Endothelial cell of umbilical vein (primary cell): Measurements from ENCODE around the gene RAC2. TPM values are rescaled to one million over a fixed set of nuclear protein-coding genes. Genes with fewer than 3 reads are reported as not detected.
"Not testable (repeated sequence)": the region's sequence is repeated elsewhere in the genome, so short reads cannot be mapped to it uniquely, and the experiment has no call there.

ENCODE experiments used
- BruUV-seq: library from RNA; stranded (reverse); fragments of 400-500 nt; replicated peaks from 2 replicates; lab custom pipeline; 2021; lab: Mats Ljungman, UMichigan
- CTCF ChIA-PET: fragments of 300-600, 350-600 bp; sonication (Branson Sonifier 250); formaldehyde crosslinking; loops from one replicate; lab custom pipeline; 2021; ENCODE audit warnings: antibody characterized with exemption, inconsistent platforms; lab: Charles Lee
- POLR2A ChIA-PET: fragments of 300-600, 350-600 bp; sonication (Branson Sonifier 250); formaldehyde crosslinking; loops from one replicate; lab custom pipeline; 2021; ENCODE audit warnings: antibody characterized with exemption, inconsistent platforms; lab: Charles Lee
- DNase-seq: peaks from one replicate; pipeline ENCODE4 v3.0.0-alpha.2; 2011; ENCODE audit warnings: low read depth, low spot score
- FAIRE-seq: peaks from 2 replicates; lab custom pipeline; 2011; peaks lifted over from hg19 to GRCh38; lab: Jason Lieb, UNC
- H2AFZ ChIP-seq: 2 replicates; pipeline ENCODE4 v1.6.0; 2012; ENCODE audit warnings: low read depth, low read length, control low read depth, inconsistent platforms
- H3K27ac ChIP-seq: 2 replicates; pipeline ENCODE4 v1.5.1; 2011; ENCODE audit warnings: low read depth, mild to moderate bottlenecking, control low read depth, low read length, moderate library complexity; ENCODE audit not compliant: insufficient read depth
- H3K27me3 ChIP-seq, 2 experiments: 2 replicates each; pipeline versions ENCODE4 v1.6.0 to v1.6.1; 2011; ENCODE audit warnings: low read length in 2 of 2, mixed read lengths in 1 of 2; ENCODE audit not compliant: control insufficient read depth in 2 of 2, insufficient read depth in 2 of 2
- H3K36me3 ChIP-seq, 2 experiments: 2 replicates in 1 of 2; 3 replicates in 1 of 2; pipeline ENCODE4 v1.5.1; 2011; ENCODE audit warnings: low read length in 2 of 2, mild to moderate bottlenecking in 1 of 2, moderate library complexity in 1 of 2; ENCODE audit not compliant: control insufficient read depth in 2 of 2, insufficient read depth in 2 of 2; ENCODE audit errors: extremely low read depth in 1 of 2
- H3K4me1 ChIP-seq: 3 replicates; pipeline ENCODE4 v1.5.1; 2011; ENCODE audit warnings: mild to moderate bottlenecking, low read length; ENCODE audit not compliant: control insufficient read depth, insufficient read depth; ENCODE audit errors: extremely low read depth
- H3K4me2 ChIP-seq: 2 replicates; pipeline ENCODE4 v1.6.1; 2011; ENCODE audit warnings: low read length, control low read depth, mixed read lengths; ENCODE audit not compliant: insufficient read depth
- H3K4me3 ChIP-seq, 3 experiments: fragments of 200-600 bp in 1 of 3; sonication (generic), shearing (Covaris generic) in 1 of 3; replicated peaks in 1 of 3; 2 replicates each; pipeline ENCODE4 v1.5.1; 2011 to 2016; ENCODE audit warnings: control low read depth in 3 of 3, low read length in 3 of 3, mild to moderate bottlenecking in 2 of 3, inconsistent platforms in 1 of 3, low read depth in 1 of 3, moderate library complexity in 1 of 3; ENCODE audit not compliant: insufficient read depth in 1 of 3
- H3K79me2 ChIP-seq: 2 replicates; pipeline ENCODE4 v1.6.0; 2012; ENCODE audit warnings: low read length, inconsistent platforms; ENCODE audit not compliant: control insufficient read depth, insufficient read depth
- H3K9ac ChIP-seq: replicated peaks from 2 replicates; pipeline ENCODE3; 2011; ENCODE audit warnings: low read length, control low read depth; ENCODE audit not compliant: insufficient read depth; ENCODE audit errors: extremely low read depth
- H3K9me1 ChIP-seq: replicated peaks from 3 replicates; pipeline ENCODE4 v1.6.0; 2011; ENCODE audit warnings: mild to moderate bottlenecking, low read length; ENCODE audit not compliant: control insufficient read depth, insufficient read depth; ENCODE audit errors: extremely low read depth
- H3K9me3 ChIP-seq: replicated peaks from 2 replicates; pipeline ENCODE4 v1.5.1; 2012; ENCODE audit warnings: low read length, inconsistent platforms; ENCODE audit not compliant: control insufficient read depth, insufficient read depth
- H4K20me1 ChIP-seq: replicated peaks from 2 replicates; pipeline ENCODE3; 2011; ENCODE audit warnings: mild to moderate bottlenecking, low read length; ENCODE audit not compliant: control insufficient read depth, insufficient read depth; ENCODE audit errors: extremely low read depth
- CTCF ChIP-seq, 2 donors: IDR thresholded peaks; 1 replicate in 1 of 2; 2 replicates in 1 of 2; pipeline ENCODE4 v1.5.1; 2011; ENCODE audit warnings: low read length in 2 of 2, mild to moderate bottlenecking in 2 of 2, moderate library complexity in 2 of 2, control low read depth in 1 of 2, inconsistent platforms in 1 of 2, low read depth in 1 of 2; ENCODE audit not compliant: insufficient read depth in 1 of 2; ENCODE audit errors: extremely low read depth in 1 of 2
- EZH2 ChIP-seq: IDR thresholded peaks from 2 replicates; pipeline ENCODE4 v1.6.1; 2012; ENCODE audit warnings: borderline replicate concordance, low read depth, mild to moderate bottlenecking, moderate library complexity, low read length, inconsistent platforms; ENCODE audit not compliant: severe bottlenecking
- FOS ChIP-seq: IDR thresholded peaks from 2 replicates; pipeline ENCODE4 v1.6.1; 2011; ENCODE audit warnings: mild to moderate bottlenecking, low read length, moderate library complexity, borderline replicate concordance; ENCODE audit not compliant: insufficient read depth
- GATA2 ChIP-seq: IDR thresholded peaks from 2 replicates; pipeline ENCODE4 v1.7.0; 2011; ENCODE audit warnings: low read depth, mild to moderate bottlenecking, moderate library complexity, mixed read lengths, low read length; ENCODE audit not compliant: insufficient read length, insufficient read depth
- JUN ChIP-seq: IDR thresholded peaks from 2 replicates; pipeline ENCODE4 v1.6.1; 2011; ENCODE audit warnings: borderline replicate concordance, low read depth; ENCODE audit not compliant: insufficient read length, insufficient read depth
- MAX ChIP-seq: IDR thresholded peaks from 2 replicates; pipeline ENCODE4 v1.6.1; 2011; ENCODE audit not compliant: insufficient read depth, insufficient read length
- MYC ChIP-seq: IDR thresholded peaks from one replicate; pipeline ENCODE4 v1.6.1; 2011; ENCODE audit warnings: mild to moderate bottlenecking, low read depth, low read length
- POLR2A ChIP-seq: IDR thresholded peaks from 2 replicates; pipeline ENCODE4 v1.6.1; 2012; ENCODE audit warnings: low read depth, mild to moderate bottlenecking, control low read depth, low read length
- POLR2AphosphoS5 ChIP-seq: IDR thresholded peaks from 2 replicates; pipeline ENCODE4 v1.6.1; 2012; ENCODE audit warnings: low read depth, mild to moderate bottlenecking, control low read depth, low read length, moderate library complexity; ENCODE audit not compliant: insufficient read depth
- dilution Hi-C: fragments of 300-500 bp; cut with MboI; formaldehyde crosslinking; loops from one replicate; pipeline ENCODE4 v1.15.0; 2019; ENCODE audit warnings: low sequenced_read_pairs; ENCODE audit not compliant: extremely low pct_ligation_motif_present
- intact Hi-C: fragments of 100-400 bp; cut with micrococcal nuclease; formaldehyde crosslinking; loops from one replicate; pipeline ENCODE4 v1.10.0; 2022
- polyA plus RNA-seq, 4 experiments: library from polyadenylated mRNA; depleted of rRNA in 3 of 4; stranded (reverse) in 3 of 4; unstranded in 1 of 4; fragments of >200 nt; gene quantifications; 2 replicates each; pipeline versions ENCODE4 v1.2.1 to v1.2.3, GENCODE V29; 2011 to 2012; ENCODE audit warnings: missing spikeins in 1 of 4
- total RNA-seq: library from RNA; stranded (reverse); gene quantifications from 2 replicates; pipeline ENCODE4 v1.2.3, GENCODE V29; 2021

RAC2 gene
- total and polyA plus RNA-seq, 2 donors (not counting 3 experiments of a cell fraction or from before 2014, with no cell fraction given) = 122 to 181 TPM

GRCh38 chr22:37202001-37202555 is 42.0 kb downstream of the RAC2 start:
- dilution Hi-C loops = no loop called here
- BruUV-seq = no TSS peak
- intact Hi-C loops = no loop called here

GRCh38 chr22:37201443-37201820 is 42.6 kb downstream of the RAC2 start:
- H3K9me3 ChIP-seq, H3K4me2 ChIP-seq, H4K20me1 ChIP-seq, H3K27me3 ChIP-seq, H3K9ac ChIP-seq, intact Hi-C loops, H3K9me1 ChIP-seq, dilution Hi-C loops, H3K4me3 ChIP-seq, DNase-seq, FAIRE-seq, BruUV-seq, POLR2A ChIA-PET, H2AFZ ChIP-seq, H3K36me3 ChIP-seq, H3K79me2 ChIP-seq, H3K27ac ChIP-seq: not testable (repeated sequence)
- CTCF ChIA-PET = interaction anchor here (1.2 to 5.1 kb wide), 5 partner anchors 9 to 255 kb away, joined by 3 to 45 read pairs (median 4); no protein-coding TSS in a partner anchor
- peaks cover 23% of the 10 kb centered on the region for H3K4me1 ChIP-seq

More at GRCh38 chr22:37202001-37202555, 42.0 kb downstream of the RAC2 start:
- DNase-seq = no peak
- no peak for TF ChIP-seq POLR2AphosphoS5
- TF ChIP-seq MYC = no peak
- TF ChIP-seq MAX = no peak
- no peak for TF ChIP-seq EZH2
- TF ChIP-seq FOS = no peak
- no peak for TF ChIP-seq GATA2
- TF ChIP-seq POLR2A = no peak
- no peak for TF ChIP-seq CTCF (IDR thresholded peaks at IDR 0.05; ENCODE audit: extremely low read depth in 1 of 2, insufficient read depth in 1 of 2, low read depth in 1 of 2, low read length in 2 of 2)
- no peak for TF ChIP-seq JUN
- CTCF ChIA-PET = interaction anchor here (0.8 to 1.2 kb wide), 2 partner anchors 23 to 38 kb away, joined by 3 to 4 read pairs; no protein-coding TSS in a partner anchor
- Histone ChIP-seq H3K9ac (no peak overlapping the region), H3K9me1 (no peaks in the 10 kb centered on the region), H3K27me3 (no peaks in the 10 kb centered on the region), H4K20me1 (no peaks in the 10 kb centered on the region), H3K9me3 (no peaks in the 10 kb centered on the region), H3K36me3 (no peaks in the 10 kb centered on the region), H3K79me2 (no peaks in the 10 kb centered on the region), H3K27ac (no peak overlapping the region), H2AFZ (no peak overlapping the region), H3K4me3 (no peak overlapping the region), H3K4me1 (peaks cover 18% of the 10 kb centered on the region), H3K4me2 (no peak overlapping the region)
- FAIRE-seq = no peak
- POLR2A ChIA-PET = no interaction called here
